GM23338 (cell line): ENCODE data around the gene PRSS57. TPM values are rescaled to one million over a fixed set of nuclear protein-coding genes. Genes with fewer than 3 reads are reported as not detected.

Experiments used
- CREB1 ChIP-seq: fragments of 250-450 bp; sonication (Bioruptor Pico); IDR thresholded peaks from 2 replicates; pipeline ENCODE4 v1.5.0; 2020; ENCODE audit warnings: low read depth, mild to moderate bottlenecking, moderate library complexity
- CTCF ChIP-seq, 2 experiments: fragments of 200-600 bp in 1 of 2; sonication (generic) in 1 of 2; conservative IDR thresholded peaks; 2 replicates each; pipeline versions ENCODE4 v1.5.1 to v1.6.1; 2016 to 2017; ENCODE audit warnings: antibody characterized with exemption in 2 of 2, low read depth in 2 of 2, mild to moderate bottlenecking in 2 of 2, moderate library complexity in 1 of 2
- ETS1 ChIP-seq: IDR thresholded peaks from 2 replicates; pipeline ENCODE4 v1.6.1; 2016; ENCODE audit warnings: antibody characterized with exemption
- EZH2 ChIP-seq: fragments of 200-600 bp; sonication (generic); IDR thresholded peaks from one replicate; pipeline ENCODE4 v1.8.0; 2017; ENCODE audit warnings: antibody characterized with exemption, mild to moderate bottlenecking, low read depth; ENCODE audit not compliant: unreplicated experiment
- EZH2phosphoT487 ChIP-seq: fragments of 200-600 bp; sonication (generic); IDR thresholded peaks from one replicate; pipeline ENCODE4 v1.8.1; 2018; ENCODE audit warnings: antibody characterized with exemption; ENCODE audit not compliant: unreplicated experiment
- NANOG ChIP-seq: IDR thresholded peaks from 2 replicates; pipeline ENCODE4 v1.6.1; 2016; ENCODE audit warnings: antibody characterized with exemption, borderline replicate concordance
- POLR2AphosphoS5 ChIP-seq: IDR thresholded peaks from 2 replicates; pipeline ENCODE4 v1.6.1; 2016; ENCODE audit warnings: antibody characterized with exemption, low read depth
- STAT1 ChIP-seq: IDR thresholded peaks from one replicate; pipeline ENCODE4 v1.6.1; 2016; ENCODE audit warnings: antibody characterized with exemption; ENCODE audit not compliant: unreplicated experiment
- ZNF114 ChIP-seq: fragments of 250-450 bp; sonication (Bioruptor Pico); IDR thresholded peaks from 2 replicates; pipeline ENCODE4 v1.5.0; 2020; ENCODE audit warnings: mild to moderate bottlenecking, moderate library complexity
- ZNF462 ChIP-seq: fragments of 250-450 bp; sonication (Bioruptor Pico); IDR thresholded peaks from 2 replicates; pipeline ENCODE4 v1.5.0; 2020; ENCODE audit warnings: mild to moderate bottlenecking, moderate library complexity
- polyA plus RNA-seq: library from polyadenylated mRNA; unstranded; fragments of >200 nt; fragmentation: Nextera tagmentation; extraction: Ambion mirVana; gene quantifications from 2 replicates; pipeline ENCODE4 v1.2.1, GENCODE V29; 2016
- total RNA-seq: library from RNA; depleted of rRNA; stranded (reverse); fragments of >200 nt; shearing (Covaris generic); gene quantifications from 2 replicates; pipeline ENCODE4 v1.2.3, GENCODE V29; 2014
- TF ChIP-seq, protein P1 (sequence below): IDR thresholded peaks from one replicate; pipeline ENCODE4 v1.6.1; 2018; ENCODE audit warnings: antibody characterized with exemption; ENCODE audit not compliant: unreplicated experiment

PRSS57 gene
- total and polyA plus RNA-seq, 2 experiments from 2014 or later = 0.34 TPM; not detected in 1

DNA sequence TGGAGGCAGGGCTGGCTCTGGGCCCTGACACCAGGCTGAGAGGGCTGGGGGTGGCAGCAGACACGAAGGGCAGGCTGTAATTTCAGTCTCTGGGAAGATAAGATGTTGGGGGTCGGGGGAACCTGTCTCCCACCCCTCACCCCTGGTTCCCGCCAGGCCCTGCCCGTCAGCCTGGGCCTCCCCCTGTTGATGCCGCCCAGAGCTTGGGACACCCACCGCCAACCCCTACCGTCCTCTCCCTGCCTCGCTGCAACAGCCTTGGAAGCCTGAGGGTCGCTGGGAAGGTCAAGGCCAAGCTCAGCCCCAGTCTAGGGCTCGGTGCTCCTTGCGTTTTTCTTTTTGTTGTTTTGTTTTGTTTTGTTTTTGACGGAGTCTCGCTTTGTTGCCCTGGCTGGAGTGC, 28.0 kb upstream of the PRSS57 start (continued):
- TF ChIP-seq ZNF462 (CRISPR knock-in tag) (no peak), CTCF (conservative IDR thresholded peaks at IDR 0.05; ENCODE audit: low read depth in 2 of 2) (no peak), EZH2phosphoT487 (no peak), EZH2 (no peak), POLR2AphosphoS5 (no peak), STAT1 (no peak), ETS1 (no peak), NANOG (no peak), ZNF114 (no peak), CREB1 (CRISPR knock-in tag) (no peak)
- TF ChIP-seq, protein P1, sequence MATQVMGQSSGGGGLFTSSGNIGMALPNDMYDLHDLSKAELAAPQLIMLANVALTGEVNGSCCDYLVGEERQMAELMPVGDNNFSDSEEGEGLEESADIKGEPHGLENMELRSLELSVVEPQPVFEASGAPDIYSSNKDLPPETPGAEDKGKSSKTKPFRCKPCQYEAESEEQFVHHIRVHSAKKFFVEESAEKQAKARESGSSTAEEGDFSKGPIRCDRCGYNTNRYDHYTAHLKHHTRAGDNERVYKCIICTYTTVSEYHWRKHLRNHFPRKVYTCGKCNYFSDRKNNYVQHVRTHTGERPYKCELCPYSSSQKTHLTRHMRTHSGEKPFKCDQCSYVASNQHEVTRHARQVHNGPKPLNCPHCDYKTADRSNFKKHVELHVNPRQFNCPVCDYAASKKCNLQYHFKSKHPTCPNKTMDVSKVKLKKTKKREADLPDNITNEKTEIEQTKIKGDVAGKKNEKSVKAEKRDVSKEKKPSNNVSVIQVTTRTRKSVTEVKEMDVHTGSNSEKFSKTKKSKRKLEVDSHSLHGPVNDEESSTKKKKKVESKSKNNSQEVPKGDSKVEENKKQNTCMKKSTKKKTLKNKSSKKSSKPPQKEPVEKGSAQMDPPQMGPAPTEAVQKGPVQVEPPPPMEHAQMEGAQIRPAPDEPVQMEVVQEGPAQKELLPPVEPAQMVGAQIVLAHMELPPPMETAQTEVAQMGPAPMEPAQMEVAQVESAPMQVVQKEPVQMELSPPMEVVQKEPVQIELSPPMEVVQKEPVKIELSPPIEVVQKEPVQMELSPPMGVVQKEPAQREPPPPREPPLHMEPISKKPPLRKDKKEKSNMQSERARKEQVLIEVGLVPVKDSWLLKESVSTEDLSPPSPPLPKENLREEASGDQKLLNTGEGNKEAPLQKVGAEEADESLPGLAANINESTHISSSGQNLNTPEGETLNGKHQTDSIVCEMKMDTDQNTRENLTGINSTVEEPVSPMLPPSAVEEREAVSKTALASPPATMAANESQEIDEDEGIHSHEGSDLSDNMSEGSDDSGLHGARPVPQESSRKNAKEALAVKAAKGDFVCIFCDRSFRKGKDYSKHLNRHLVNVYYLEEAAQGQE = no peak
